NCI-H187 treated with DMSO at 0.1 percent for 48 hours (cell line): ENCODE data around the gene GNG7.
"Not testable (repeated sequence)": the region's sequence is repeated elsewhere in the genome, so short reads cannot be mapped to it uniquely, and the experiment has no call there.

Experiments used
- DNase-seq: peaks from one replicate; lab custom pipeline; 2025; lab: John Stamatoyannopoulos, UW

GNG7 gene

DNA sequence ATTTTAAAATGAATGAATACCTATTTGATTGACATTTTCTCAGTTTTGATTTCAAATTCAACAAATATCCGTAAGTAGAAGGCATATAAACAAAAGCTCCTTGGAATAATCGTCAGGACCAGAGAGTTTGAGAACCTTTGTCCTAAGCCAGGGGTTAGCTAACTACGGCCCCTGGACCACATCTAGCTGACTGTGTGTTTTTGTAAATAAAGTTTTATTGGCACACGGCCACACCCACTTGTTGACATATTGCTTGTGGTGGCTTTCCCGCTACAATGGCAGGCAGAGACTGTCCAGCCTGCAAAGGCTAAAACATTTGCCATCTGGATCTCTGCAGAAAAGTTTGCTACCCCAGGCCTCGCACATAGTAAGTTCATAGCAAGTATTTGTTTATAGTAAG, 83.4 kb downstream of the GNG7 start:
- no peak for DNase-seq

DNA sequence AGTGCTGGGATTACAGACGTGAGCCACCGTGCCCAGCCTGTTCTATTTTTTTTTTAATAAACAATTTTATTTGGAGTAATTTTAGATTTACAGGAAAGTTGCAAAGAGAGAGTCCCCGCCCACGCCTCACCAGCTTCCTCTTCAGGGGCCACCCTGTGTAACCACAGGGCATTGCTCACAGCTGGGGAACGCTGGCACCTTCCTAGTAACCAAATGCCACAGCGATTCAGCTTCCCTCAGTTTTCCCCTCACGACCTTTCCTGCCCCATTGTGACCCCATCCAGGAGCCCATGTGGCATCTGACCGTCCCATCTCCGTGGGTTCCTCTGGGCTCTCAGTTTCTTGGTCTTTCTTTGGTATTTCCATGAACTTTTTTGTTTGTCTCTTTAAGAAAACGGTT, 83.9 kb downstream of the GNG7 start:
- DNase-seq: no peak

DNA sequence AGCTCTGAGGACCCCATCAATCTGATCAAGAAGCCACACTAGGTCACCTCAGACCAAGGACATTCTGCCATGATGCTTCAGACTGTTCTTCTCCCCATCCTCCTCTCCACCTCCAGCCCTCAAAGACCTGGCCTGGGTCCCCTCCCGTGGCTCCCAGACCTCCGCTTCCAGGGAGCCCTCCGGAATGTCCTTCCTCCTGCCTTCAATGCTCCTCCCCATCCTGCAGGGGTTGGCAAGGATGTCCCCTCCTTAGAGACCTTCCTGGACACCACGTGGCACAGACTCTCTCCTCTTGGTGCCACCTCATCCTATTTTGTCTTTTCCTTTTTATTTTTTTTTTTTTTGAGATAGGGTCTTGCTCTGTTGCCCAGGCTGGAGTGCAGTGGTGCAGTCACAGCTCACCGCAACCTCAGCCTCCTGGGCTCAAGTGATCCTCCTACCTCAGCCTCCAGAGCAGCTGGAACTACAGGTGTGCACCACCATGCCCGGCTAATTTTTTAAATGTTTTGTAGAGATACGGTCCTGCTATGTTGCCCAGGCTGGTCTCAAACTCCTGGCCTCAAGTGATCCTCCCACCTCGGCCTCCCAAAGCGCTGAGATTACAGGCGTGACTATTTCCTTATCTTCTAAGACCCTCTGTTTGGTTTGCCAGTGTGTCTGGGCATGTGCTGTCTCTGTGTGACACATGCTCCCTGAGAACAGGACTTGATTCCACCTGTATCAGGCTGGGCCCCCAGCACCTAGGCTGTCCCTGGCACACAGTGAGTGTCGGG, 84.9 kb downstream of the GNG7 start:
- DNase-seq: no peak

DNA sequence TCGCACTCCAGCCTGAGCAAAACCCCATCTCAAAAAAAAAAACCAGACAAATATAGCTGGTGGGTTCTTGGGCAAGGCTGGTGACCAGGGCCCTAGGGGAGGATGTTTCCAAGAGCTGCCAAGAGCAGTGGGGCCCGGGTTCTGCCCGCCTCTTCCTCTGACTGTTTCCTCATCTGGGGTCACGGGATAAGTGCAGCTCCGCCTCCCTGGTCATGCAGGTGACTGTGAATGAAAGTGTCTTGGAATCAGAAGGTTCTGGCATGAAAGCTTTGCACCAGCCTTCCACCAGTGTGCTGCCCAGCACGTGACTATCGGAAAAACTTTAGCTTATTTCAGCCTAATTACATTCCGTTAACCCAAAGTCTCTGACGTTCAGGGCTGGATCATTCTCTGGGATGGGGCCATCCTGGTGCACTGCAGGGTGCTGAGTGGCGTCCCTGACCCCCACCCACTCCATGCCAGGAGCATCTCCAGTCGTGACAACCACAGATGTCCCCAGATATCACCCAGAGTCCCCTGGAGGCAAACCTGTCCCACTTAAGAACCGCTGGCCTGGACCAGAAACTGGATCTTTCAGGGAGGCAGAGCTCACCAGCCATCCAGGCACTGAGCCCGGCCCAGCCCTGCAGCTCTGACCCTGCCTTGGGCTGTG, 85.6 kb downstream of the GNG7 start:
- no peak for DNase-seq

DNA sequence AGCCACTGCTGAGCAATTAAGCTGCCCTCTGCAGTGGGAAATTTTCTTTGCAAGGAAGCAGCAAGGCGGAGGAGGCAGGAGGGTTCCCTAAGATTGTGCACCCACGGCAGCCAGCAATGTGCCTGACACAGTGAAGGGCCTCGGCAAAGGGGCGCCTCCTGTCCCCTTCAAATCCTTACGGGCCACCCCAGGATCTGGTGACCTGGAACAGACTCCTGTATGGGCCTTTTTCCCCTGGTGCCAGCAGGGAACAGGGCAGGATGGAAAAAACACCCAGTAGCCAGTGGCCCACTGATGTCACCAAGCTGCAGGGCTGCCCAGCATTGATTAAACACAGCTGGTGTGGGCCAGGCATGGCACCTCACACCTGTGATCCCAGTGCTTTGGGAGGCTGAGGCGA, 86.7 kb downstream of the GNG7 start:
- DNase-seq: no peak

DNA sequence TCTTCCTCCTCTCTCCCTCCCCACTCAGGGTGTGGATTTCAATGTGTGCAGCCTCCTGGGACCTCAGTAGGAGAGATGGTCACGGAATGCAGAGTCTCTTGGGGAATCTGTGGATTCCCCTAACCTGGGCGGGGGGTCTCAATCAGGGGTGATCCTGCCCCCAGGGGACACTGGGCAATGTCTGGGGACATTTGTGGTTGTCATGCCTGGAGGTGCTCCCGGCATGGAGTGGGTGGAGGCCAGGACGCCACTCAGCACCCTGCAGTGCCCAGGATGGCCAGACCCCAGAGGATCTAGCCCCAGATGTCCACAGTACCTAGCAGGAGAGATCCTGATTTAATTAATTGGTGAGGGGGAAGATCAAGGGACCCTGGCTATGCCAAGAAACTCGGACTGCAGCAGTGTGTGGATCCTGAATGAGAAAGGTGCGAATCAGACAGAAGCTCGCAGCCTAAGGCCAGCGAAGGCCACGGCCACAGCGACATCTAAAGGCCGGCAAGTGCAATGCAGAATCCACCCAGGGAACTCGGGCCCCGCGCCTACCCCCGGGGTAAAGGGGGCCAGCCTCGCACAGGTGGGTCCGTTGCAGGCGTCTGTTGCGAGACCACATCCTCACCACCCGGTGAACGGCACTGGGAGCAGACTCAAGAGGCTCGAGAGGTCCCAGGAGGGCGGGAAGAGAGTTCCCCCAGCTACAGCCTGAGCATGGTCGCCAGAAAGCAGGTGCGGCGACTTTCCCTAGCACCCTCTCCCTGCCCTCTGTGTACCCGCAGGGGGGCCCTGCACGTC, 88.8 kb downstream of the GNG7 start:
- DNase-seq: no peak

DNA sequence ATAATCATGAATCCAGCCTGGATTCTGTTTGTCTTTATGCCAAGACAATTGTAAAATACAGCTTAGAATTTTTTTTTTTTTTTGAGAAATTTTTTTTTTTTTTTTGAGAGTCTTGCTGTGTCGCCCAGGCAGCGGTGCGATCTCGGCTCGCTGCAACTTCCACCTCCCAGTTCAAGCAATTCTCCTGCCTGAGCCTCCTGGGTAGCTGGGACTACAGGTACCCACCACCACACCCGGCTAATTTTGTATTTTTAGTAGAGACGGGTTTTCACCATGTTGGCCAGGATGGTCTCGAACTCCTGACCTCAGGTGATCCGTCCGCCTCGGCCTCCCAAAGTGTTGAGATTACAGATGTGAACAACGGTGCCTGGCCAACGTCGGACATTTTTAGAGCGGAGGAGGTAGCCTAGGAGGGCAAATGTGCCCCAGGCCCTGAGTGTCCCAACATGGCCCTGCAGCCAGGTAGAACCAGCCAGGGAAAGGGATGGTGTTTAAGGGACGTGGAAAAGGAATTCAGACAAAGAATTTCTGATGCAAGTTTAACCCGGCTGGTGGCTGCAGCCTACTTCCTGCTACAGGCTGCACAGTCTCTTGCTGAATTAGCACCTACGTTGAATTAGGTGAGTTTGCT, 89.8 kb downstream of the GNG7 start:
- DNase-seq: no peak

DNA sequence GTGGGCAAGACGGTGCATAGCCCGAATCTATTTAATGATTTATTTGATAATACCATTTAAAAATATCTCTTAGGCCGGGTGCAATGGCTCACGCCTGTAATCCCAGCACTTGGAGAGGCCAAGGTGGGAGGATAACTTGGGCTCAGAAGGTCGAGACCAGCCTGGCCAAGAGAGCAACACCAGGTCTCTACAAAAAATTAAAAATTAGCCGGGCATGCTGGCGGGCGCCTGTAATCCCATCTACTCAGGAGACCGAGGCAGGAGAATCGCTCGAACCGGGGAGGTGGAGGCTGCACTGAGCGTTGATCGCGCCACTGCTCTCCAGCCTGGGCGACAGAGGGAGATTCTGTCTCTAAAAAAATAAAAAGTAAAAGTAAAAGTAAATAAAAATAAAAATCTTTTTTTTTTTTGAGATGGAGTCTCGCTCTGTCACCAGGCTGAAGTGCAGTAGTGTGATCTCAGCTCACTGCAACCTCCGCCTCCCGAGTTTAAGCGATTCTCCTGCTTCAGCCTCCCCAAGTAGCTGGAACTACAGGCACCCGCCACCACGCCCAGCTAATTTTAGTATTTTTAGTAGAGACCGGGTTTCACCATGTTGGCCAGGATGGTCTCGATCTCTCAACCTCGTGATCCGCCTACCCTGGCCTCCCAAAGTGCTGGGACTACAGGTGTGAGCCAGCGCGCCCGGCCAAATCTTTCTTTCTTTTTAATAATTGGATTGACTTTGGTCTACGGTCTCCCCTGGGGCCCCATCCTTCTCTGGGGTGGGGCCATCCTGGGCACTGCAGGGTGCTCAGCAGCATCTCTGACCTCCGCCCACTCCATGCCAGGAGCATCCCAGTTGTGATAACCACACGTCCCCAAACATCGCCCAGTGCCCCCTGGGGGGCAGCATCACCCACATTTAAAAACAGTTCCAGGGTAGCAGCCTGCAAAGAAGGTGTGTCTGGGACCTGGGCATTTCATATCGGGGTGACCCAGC, 90.7 kb downstream of the GNG7 start:
- no peak for DNase-seq

DNA sequence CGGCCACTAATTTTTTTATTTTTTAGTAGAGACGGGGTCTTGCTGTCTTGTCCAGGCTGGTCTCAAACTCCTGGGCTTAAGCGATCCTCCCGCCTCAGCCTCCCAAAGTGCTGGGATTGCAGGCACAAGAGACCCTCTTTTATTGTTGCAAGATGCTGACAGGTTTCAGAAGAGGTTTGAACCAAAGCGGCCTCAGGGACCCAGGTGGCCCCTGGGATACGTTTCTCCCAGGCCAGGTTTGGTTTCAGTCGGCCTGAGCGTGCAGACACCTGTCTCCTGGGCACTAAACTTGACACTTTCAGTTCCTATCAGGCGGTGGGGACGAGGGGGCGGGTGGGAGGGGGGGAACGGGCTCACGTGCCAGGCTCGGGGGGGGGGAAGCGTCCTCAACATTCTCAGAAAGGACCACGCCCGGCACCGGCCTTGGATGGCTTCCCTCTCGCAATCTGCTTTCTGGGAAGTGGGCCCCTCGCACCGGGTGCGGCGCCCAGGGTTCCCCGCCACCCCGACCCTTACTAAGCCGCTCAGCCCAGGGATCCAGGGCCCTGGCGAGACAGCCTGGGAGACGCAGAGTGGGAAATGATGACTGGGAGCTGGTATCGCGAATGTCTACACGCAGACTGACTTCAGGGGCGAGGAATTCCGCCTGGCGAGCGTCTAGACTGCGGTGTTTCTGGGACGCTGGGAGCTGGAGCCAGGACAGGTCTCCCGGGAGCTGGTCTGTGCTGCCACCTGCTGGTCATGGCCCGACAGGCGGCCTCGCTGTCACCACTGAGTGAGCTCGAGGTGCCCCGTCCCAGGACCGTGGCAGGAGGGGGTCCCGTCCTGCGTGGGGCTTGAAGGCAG, 91.6 kb downstream of the GNG7 start:
- DNase-seq: peak; percentile 19

DNA sequence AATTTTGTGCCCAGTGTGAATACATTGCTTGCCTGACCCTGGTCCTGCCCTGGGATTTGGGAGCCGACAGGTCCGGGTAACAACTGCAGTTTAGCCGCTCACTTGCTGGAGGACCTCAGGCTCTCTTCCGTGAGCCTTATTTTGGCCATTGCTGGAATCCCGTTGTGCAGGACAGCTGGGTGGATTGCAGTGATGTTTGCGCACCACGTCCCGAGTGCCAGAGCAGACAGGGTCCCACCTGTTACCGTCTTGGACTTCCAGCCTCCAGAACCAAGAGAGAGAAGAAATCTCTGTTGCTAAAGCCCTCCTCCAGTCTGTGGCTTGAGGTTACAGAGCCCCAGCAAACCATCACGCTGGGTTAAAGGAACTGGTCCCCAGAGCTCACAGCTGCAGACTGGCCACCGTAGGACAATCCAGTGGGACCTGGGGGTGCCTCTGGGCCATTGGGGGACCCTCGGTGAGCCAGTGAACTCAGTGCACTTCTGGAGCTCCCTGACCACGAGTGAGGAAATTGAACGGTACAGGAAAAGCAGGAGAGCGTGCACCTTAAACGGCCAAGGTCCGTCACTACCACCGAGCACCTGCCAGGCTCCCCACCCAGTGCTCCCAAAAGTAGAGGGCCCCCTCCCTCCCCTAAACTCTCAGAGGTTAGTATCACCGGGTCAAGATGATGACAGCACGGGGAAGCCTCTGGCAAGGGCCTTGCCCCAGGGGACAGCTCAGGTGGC, 92.9 kb downstream of the GNG7 start:
- no peak for DNase-seq

DNA sequence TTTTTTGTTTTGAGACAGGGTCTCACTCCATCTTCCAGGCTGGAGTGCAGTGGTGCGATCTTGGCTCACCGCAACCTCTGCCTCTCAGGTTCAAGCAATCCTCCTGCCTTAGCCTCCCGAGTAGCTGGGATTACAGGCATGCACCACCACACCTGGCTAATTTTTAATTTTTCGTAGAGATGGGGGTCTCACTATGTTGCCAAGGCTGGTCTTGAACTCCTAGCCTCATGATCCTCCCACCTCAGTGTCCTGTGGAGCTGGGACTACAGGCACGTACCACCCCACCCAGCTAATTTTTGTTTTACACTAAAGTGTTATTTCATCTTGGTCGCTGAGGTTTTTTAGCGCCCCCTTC, 93.5 kb downstream of the GNG7 start:
- DNase-seq: not testable (repeated sequence)

DNA sequence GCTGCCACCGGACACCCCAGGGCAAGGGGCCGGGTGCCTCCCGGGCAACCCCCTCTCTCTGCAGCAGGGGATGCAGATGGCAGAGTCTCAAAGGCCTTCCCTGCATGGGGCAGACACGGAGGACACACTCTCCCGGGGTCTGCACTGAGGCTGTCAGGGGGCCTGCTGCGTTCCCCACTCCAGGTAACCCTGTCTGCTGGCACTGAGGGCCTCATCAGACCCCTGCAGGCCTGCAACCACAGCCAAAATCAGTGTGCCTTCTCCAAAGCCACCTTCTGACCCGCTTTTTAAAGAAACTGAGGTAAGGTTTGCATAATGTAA, 93.9 kb downstream of the GNG7 start:
- no peak for DNase-seq

DNA sequence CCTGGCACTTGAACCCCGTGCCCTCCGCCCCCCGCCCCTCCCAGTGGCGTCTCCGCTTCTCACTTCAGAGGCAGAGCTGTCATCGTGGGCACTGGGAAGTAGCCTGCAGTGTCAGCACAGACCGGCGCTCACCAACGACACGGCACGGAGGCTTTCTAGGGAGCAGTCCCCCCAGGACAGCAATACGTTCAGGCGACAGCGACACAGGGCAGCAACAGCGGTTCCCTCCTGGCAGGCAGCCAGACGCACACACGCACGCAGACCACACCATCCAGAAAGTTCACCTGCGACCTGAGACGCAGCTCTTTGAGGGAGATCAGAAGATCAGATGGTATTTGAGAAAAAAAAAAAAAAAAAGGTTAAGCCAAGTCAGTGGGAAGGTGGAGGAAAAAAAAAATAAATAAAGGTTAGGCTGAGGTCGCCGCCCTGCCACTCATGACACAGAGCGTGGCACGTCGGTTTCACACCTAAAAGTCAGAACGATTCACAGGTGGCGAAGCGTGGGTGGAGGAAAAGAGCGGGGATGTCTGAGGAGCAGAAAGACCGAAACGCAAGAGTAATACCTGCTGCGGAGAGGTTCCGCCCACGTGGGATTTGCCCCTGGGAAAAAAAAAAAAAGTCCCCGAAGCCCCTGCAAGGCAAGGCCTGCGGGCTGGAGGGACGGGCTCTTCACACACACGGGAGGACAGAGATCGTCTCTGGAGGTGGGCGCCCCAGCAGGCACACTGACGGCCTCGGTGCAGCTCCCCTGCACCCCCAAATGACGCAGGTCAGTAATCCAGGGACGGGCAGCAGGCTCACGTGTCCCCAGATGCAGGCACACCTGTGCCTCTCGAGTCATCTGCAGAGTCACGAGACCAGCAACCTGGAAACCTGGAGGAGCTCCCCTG, 94.5 kb downstream of the GNG7 start:
- DNase-seq: no peak

DNA sequence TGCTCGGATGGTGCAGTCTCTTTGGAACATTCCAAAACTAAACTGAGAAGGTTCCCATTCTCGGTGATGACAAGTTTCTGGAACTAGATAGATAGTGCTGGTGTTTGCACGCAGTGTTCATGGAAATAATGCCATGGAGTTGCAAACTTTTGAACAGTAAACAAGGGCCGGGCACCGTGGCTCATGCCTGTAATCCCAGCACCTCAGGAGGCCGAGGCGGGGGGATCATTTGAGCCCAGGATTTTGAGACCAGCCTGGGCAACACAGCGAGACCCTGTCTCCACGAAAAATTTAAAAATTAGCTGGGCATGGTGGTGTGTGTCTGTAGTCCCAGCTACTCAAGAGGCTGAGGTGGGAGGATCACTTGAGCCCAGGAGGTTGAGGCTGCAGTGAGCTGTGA, 95.7 kb downstream of the GNG7 start:
- DNase-seq: not testable (repeated sequence)

DNA sequence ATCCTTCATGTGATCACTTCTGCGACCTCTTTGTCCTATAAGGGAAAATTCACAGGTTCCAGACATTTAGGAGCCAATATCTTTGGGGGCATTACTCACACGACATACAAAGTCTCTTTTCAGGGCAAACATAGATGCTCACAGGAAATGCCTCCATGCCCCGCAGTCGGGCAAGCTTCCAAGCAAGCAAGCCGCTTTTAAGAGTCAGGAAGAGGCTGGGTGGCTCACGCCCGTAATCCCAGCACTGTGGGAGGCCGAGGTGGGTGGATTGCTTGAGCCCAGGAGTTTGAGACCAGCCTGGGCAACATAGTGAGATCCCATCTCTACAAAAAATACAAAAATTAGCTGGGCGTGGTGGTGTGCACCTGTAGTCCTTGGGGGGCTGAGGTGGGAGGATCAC, 96.6 kb downstream of the GNG7 start:
- DNase-seq: not testable (repeated sequence)

DNA sequence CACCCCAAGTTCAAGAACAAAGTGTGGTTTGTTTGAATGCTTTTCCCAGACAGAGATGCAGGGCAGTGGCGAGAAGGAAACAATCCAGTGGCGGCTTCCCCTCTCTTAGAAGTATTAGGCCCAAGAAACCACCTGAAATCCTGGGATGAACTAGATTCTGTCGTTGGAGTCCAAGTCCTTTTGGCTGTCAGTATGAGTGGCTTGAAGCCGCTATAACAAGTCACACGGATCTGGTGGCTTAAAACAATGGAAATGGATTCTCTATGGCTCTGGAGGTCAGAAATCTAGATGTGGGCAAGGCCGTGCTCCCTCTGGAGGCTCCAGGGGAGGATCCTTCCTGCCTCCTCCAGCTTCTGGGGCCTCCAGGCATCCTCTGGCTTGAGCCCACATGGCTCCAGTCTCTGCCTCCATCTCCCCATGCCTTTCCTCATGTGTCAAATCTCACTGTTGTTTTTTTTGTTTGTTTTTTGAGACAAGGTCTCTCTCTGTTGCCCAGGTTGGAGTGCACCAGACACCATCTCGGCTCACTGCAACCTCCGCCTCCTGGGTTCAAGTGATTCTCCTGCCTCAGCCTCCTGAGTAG, 97.7 kb downstream of the GNG7 start:
- DNase-seq: no peak

DNA sequence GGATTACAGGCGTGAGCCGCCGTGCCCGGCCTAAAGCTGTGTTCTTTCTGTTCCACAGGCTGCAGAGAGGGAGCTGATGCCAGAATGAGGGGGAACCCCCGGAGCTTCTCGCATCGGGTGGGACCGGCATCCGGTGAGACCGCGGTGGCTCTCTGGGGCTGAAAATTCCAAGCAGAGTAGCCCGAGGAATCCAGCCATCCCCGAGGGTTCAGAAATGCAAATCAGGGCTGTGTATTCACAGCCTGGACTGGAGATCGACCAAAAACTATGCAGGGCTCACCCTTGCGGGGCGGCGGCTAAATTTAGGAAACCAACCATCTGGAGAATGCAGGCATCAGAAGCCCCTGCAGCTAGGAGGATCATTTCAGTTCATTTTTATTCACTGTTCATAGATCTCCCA, 99.2 kb downstream of the GNG7 start:
- no peak for DNase-seq

DNA sequence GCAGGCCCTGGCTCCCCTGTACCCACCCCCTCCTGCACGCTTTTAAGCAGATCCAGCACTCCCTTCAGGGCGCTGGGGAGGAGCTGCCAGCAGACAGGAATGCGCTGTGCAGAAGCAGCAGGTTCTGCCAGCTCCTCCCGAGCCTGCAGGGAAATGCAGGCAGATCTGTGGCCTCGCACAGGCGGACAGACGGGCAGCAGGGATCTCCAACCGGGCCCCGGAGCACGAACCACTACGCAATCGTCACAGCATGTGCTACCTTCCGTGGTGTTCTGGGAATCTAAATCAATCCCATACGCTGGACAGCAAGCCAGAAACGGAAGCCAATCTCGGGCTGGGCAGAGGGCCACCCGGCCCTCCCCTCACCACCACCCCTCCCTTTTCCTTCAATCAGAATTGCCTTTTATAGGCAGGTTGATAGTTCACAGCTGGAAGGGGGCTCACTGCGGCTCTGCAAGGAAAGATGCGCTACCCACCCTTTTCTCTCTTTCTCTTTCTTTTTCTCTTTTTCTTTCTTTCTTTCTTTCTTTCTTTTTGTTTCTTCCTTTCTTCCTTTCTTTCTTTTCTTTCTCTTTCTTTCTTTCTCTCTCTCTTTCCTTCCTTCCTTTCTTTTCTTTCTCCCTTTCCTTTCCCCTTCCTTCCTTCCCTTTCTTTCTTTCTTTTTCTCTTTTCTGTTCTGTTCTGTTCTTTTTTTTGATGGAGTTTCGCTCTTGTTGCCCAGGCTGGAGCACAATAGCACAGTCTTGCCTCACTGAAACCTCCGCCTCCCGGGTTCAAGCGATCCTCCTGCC, 99.9 kb downstream of the GNG7 start:
- DNase-seq: no peak
